Transverse colon (tissue), 4 donors: ENCODE results near the gene GLI2.

ENCODE experiments used
- CTCF ChIP-seq, 5 experiments: fragments of 200-600 bp in 3 of 5; fragments of 450-650 bp in 2 of 5; sonication (generic) in 3 of 5; IDR thresholded peaks; 1 replicate in 2 of 5; 2 replicates in 3 of 5; pipeline ENCODE4 v1.5.1; 2016 to 2017; ENCODE audit warnings: antibody characterized with exemption in 5 of 5, inconsistent platforms in 3 of 5, mild to moderate bottlenecking in 2 of 5, moderate library complexity in 1 of 5
- POLR2AphosphoS5 ChIP-seq, 3 donors: sonication (generic); formaldehyde crosslinking; IDR thresholded peaks; one replicate each; pipeline ENCODE4 v1.6.1; 2016; ENCODE audit warnings: antibody characterized with exemption in 3 of 3

GRCh38 chr2:120731175-120731574 lies 4.5 kb upstream of the GLI2 start:
- TF ChIP-seq POLR2AphosphoS5 (IDR thresholded peaks at IDR 0.05) (no peak), CTCF (IDR thresholded peaks at IDR 0.05) (no peak)
